Measurements from ENCODE around the gene CSRP1.

CSRP1 gene

GRCh38 chr1:201448990-201449389 lies 57.9 kb downstream of the CSRP1 start:
- H3K4me3 ChIP-seq (ENCODE audit: low read length) = no peak overlapping the region
- H3K27me3 ChIP-seq (ENCODE audit: insufficient read depth, low read length) = peaks cover 5% of the 10 kb centered on the region
- no peaks in the 10 kb centered on the region for H3K36me3 ChIP-seq (ENCODE audit: insufficient read depth, low read length)
- peaks cover 22% of the 10 kb centered on the region for H3K4me1 ChIP-seq (ENCODE audit: insufficient read depth, low read length)
- H2AFZ ChIP-seq (ENCODE audit: low read depth, low read length) = no peak overlapping the region
- no peaks in the 10 kb centered on the region for H3K9me3 ChIP-seq (ENCODE audit: low read length)

DNA sequence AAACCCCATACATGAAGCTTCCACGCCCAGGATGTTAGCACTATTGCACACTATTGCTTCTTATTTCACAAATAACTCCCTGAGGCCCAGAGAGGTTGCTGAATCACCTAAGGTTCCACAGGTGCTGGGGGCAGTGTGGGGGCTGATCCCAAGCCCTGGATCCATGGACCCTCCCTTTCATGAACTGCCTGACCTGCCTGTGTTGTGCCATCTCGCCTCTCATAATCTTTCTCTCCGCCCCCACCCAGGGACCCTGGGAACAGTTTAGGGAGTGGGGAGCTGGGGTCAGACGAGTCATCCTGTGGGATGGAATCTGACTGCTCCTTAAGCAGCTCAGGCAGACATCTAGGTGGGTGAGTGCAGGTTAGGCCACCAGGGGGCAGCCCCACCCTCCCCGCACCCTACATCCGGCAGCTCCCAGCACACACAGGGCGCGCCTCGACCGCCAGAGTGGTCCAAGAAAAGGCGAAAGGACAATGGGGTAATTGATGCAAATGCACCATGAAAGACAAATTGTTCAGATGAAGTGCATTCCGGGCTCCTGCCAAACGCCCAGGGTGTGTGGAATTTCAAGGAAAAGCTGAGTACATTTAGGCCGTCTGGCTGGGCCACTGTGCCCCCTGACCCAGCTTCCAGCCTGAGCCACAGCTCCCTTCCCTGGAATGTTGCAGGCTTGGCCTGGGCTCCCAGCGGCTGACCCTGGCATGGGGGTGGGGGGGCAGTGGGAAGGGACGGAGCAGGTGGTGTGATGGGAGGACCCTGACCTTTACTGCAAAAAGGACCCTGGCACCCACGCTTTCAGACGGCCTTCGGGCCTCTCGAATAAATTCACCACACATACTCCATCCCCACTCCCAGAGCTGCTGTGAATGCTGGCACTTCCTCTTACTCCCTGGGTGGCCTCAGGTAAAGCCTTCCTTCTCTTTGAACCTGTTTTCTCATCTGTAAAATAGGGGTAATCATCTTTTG lies 58.7 kb downstream of the CSRP1 start:
- Histone ChIP-seq H3K9me3 (ENCODE audit: low read length) (no peaks in the 10 kb centered on the region), H3K27me3 (ENCODE audit: insufficient read depth, low read length) (peaks cover 5% of the 10 kb centered on the region), H2AFZ (ENCODE audit: low read depth, low read length) (no peak overlapping the region), H3K4me1 (ENCODE audit: insufficient read depth, low read length) (peaks cover 22% of the 10 kb centered on the region), H3K36me3 (ENCODE audit: insufficient read depth, low read length) (no peaks in the 10 kb centered on the region), H3K4me3 (ENCODE audit: low read length) (no peak overlapping the region)

DNA sequence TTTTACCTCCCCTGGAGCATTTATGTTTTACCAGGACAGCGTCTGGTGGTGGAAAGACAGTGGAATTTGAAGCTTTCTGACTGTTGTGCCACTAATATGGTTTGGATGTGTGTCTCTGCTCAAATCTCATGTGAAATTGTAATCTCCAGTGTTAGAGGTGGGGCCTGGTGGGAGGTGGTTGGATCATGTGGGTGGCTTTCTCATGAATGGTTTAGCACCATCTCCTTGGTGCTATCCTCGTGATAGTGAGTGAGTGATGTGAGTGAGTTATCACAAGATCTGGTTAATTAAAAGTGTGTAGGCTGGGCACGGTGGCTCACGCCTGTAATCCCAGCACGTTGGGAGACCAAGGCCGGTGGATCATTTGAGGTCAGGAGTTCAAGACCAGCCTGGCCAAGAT lies 61.6 kb downstream of the CSRP1 start:
- Histone ChIP-seq H3K4me1 (ENCODE audit: insufficient read depth, low read length) (peaks cover 15% of the 10 kb centered on the region), H3K9me3 (ENCODE audit: low read length) (no peaks in the 10 kb centered on the region), H2AFZ (ENCODE audit: low read depth, low read length) (no peak overlapping the region), H3K36me3 (ENCODE audit: insufficient read depth, low read length) (no peaks in the 10 kb centered on the region), H3K27me3 (ENCODE audit: insufficient read depth, low read length) (peaks cover 5% of the 10 kb centered on the region), H3K4me3 (ENCODE audit: low read length) (no peak overlapping the region)

GRCh38 chr1:201444792-201445191 lies 62.1 kb downstream of the CSRP1 start:
- H3K9me3 ChIP-seq (ENCODE audit: low read length) = no peaks in the 10 kb centered on the region
- H3K4me1 ChIP-seq (ENCODE audit: insufficient read depth, low read length) = peaks cover 15% of the 10 kb centered on the region
- no peaks in the 10 kb centered on the region for H3K36me3 ChIP-seq (ENCODE audit: insufficient read depth, low read length)
- H2AFZ ChIP-seq (ENCODE audit: low read depth, low read length) = no peak overlapping the region
- H3K4me3 ChIP-seq (ENCODE audit: low read length) = no peak overlapping the region
- peaks cover 5% of the 10 kb centered on the region for H3K27me3 ChIP-seq (ENCODE audit: insufficient read depth, low read length)

GRCh38 chr1:201443747-201444146 lies 63.2 kb downstream of the CSRP1 start:
- peaks cover 9% of the 10 kb centered on the region for H3K4me1 ChIP-seq (ENCODE audit: insufficient read depth, low read length)
- H3K9me3 ChIP-seq (ENCODE audit: low read length) = no peaks in the 10 kb centered on the region
- no peak overlapping the region for H3K4me3 ChIP-seq (ENCODE audit: low read length)
- H3K27me3 ChIP-seq (ENCODE audit: insufficient read depth, low read length) = peaks cover 5% of the 10 kb centered on the region
- no peaks in the 10 kb centered on the region for H3K36me3 ChIP-seq (ENCODE audit: insufficient read depth, low read length)
- no peak overlapping the region for H2AFZ ChIP-seq (ENCODE audit: low read depth, low read length)

GRCh38 chr1:201436969-201437368 lies 70.0 kb downstream of the CSRP1 start:
- no peak overlapping the region for H2AFZ ChIP-seq (ENCODE audit: low read depth, low read length)
- no peaks in the 10 kb centered on the region for H3K27me3 ChIP-seq (ENCODE audit: insufficient read depth, low read length)
- no peaks in the 10 kb centered on the region for H3K36me3 ChIP-seq (ENCODE audit: insufficient read depth, low read length)
- H3K9me3 ChIP-seq (ENCODE audit: low read length) = no peaks in the 10 kb centered on the region
- H3K4me1 ChIP-seq (ENCODE audit: insufficient read depth, low read length) = peaks cover 5% of the 10 kb centered on the region
- H3K4me3 ChIP-seq (ENCODE audit: low read length) = no peak overlapping the region

GRCh38 chr1:201436393-201436792 lies 70.5 kb downstream of the CSRP1 start:
- Histone ChIP-seq H3K27me3 (ENCODE audit: insufficient read depth, low read length) (no peaks in the 10 kb centered on the region), H3K4me3 (ENCODE audit: low read length) (no peak overlapping the region), H3K4me1 (ENCODE audit: insufficient read depth, low read length) (peaks cover 5% of the 10 kb centered on the region), H3K36me3 (ENCODE audit: insufficient read depth, low read length) (no peaks in the 10 kb centered on the region), H3K9me3 (ENCODE audit: low read length) (no peaks in the 10 kb centered on the region), H2AFZ (ENCODE audit: low read depth, low read length) (no peak overlapping the region)

DNA sequence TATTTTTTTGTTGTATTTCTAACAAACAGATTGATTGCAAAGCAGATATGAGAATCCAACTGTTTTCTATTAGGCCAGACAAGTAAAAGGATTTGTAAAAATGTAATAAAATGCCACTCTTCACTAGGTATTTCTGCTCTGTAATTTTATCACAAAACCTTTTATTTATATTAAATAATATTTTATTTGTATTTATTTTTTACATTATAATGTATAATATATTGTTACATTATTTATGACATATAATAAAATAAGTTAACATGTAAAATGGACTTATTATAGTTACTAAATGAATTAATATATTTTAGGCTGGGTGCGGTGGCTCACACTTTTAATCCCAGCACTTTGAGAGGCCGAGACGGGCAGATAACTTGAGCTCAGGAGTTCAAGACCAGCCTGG lies 72.7 kb downstream of the CSRP1 start:
- Histone ChIP-seq H3K4me1 (ENCODE audit: insufficient read depth, low read length) (peaks cover 5% of the 10 kb centered on the region), H2AFZ (ENCODE audit: low read depth, low read length) (no peak overlapping the region)

GRCh38 chr1:201433609-201434008 lies 73.3 kb downstream of the CSRP1 start:
- Histone ChIP-seq H3K4me3 (ENCODE audit: low read length) (no peak overlapping the region), H3K27me3 (ENCODE audit: insufficient read depth, low read length) (peaks cover 3% of the 10 kb centered on the region), H3K4me1 (ENCODE audit: insufficient read depth, low read length) (peaks cover 5% of the 10 kb centered on the region)

More for the DNA sequence above, 72.7 kb downstream of the CSRP1 start:
- no peak overlapping the region for H3K4me3 ChIP-seq (ENCODE audit: low read length)
- no peaks in the 10 kb centered on the region for H3K36me3 ChIP-seq (ENCODE audit: insufficient read depth, low read length)
- H3K9me3 ChIP-seq (ENCODE audit: low read length) = no peaks in the 10 kb centered on the region
- peaks cover 3% of the 10 kb centered on the region for H3K27me3 ChIP-seq (ENCODE audit: insufficient read depth, low read length)

More at GRCh38 chr1:201433609-201434008, 73.3 kb downstream of the CSRP1 start:
- Histone ChIP-seq H2AFZ (ENCODE audit: low read depth, low read length) (no peak overlapping the region), H3K36me3 (ENCODE audit: insufficient read depth, low read length) (no peaks in the 10 kb centered on the region), H3K9me3 (ENCODE audit: low read length) (no peaks in the 10 kb centered on the region)

Data from neuron (in vitro differentiated cells).